Fibroblast of lung (primary cell): Measurements from ENCODE around the gene SLC7A5.

Experiments used
- EZH2 ChIP-seq: IDR thresholded peaks from 2 replicates; pipeline ENCODE4 v1.5.1; 2012; ENCODE audit warnings: low read length, control low read depth, mild to moderate bottlenecking; ENCODE audit errors: missing control alignments
- TF ChIP-seq, protein P1 (sequence below), 2 donors: IDR thresholded peaks in 1 of 2; conservative IDR thresholded peaks in 1 of 2; 1 replicate in 1 of 2; 2 replicates in 1 of 2; pipeline ENCODE4 v1.5.1; 2011 to 2012; ENCODE audit warnings: low read length in 2 of 2, control low read depth in 1 of 2, inconsistent platforms in 1 of 2, low read depth in 1 of 2, mild to moderate bottlenecking in 1 of 2

DNA sequence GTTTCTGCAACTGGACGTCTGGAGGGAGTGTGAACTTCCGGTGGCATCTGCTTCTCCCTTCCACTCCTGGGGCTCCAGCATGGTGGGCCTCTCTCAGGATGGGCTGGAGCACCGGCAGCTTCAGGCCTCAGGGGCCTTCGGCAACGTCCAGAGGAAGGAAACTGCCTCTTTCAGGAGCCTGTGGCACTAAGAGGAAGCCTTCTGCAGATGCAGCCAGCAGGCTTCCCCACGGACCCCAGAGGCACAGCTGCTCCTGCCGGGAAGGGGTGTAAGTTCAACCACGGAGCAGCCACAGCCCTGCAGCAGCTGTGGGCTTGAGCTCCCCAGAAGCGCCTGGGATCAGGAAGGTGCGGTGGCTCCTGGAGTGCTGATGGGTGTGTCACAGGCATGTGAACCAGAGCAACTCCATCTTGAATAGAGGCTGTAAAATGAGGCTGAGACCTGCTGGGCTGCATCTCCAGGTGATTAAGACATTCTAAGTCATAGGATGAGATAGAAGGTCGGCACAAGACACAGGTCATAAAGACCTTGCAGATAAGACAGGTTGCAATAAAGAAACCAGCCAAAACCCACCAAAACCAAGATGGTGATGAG lies 52.7 kb downstream of the SLC7A5 start:
- TF ChIP-seq, protein P1, sequence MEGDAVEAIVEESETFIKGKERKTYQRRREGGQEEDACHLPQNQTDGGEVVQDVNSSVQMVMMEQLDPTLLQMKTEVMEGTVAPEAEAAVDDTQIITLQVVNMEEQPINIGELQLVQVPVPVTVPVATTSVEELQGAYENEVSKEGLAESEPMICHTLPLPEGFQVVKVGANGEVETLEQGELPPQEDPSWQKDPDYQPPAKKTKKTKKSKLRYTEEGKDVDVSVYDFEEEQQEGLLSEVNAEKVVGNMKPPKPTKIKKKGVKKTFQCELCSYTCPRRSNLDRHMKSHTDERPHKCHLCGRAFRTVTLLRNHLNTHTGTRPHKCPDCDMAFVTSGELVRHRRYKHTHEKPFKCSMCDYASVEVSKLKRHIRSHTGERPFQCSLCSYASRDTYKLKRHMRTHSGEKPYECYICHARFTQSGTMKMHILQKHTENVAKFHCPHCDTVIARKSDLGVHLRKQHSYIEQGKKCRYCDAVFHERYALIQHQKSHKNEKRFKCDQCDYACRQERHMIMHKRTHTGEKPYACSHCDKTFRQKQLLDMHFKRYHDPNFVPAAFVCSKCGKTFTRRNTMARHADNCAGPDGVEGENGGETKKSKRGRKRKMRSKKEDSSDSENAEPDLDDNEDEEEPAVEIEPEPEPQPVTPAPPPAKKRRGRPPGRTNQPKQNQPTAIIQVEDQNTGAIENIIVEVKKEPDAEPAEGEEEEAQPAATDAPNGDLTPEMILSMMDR (conservative IDR thresholded peaks at IDR 0.05 in 1 of 2, IDR thresholded peaks at IDR 0.05 in 1 of 2; ENCODE audit: low read depth in 1 of 2, low read length in 2 of 2): no peak
- no peak for TF ChIP-seq EZH2
